Right ventricle myocardium superior (tissue), 1 donor: ENCODE data around the gene STX18. TPM values are rescaled to one million over a fixed set of nuclear protein-coding genes. Genes with fewer than 3 reads are reported as not detected.
A peak's percentile ranks its signal among the peaks of the same experiment; 100 is the strongest.
"Not testable (repeated sequence)": the region's sequence is repeated elsewhere in the genome, so short reads cannot be mapped to it uniquely, and the experiment has no call there.

Source experiments
- ATAC-seq: fragments of 200-7000 bp; cut with Tn5 transposase; one replicate; pipeline ENCODE4 v1.9.1; 2020; ENCODE audit warnings: mild to moderate bottlenecking; ENCODE audit not compliant: poor library complexity
- DNase-seq: peaks from one replicate; pipeline ENCODE4 v3.0.0-alpha.2; 2020
- intact Hi-C: fragments of 100-400 bp; cut with DNase I; formaldehyde crosslinking; loops from one replicate; pipeline ENCODE4 v1.11.2; 2022
- long read RNA-seq: library from polyadenylated mRNA; unstranded; transcript quantifications from one replicate; pipeline ENCODE4 v2.0.0, GENCODE V29; 2021
- total RNA-seq: library from RNA; stranded (reverse); fragmentation: NEBNext Ultra II Directional; extraction: Animal tissue kit (Norgen Biotek cat#: 25700); gene quantifications from one replicate; pipeline ENCODE4 v1.2.1, GENCODE V29; 2021
- donor health status: DM: no; HTN: yes; CAD: no; lungs with severe emphysema.

STX18 gene
- total RNA-seq: 16.0 TPM
- long read RNA-seq, transcript STX18-201 (11 exons, 2,138 nt): major isoform, 48 of 51 reads
- long read RNA-seq, partial matches to known transcripts: 0 of 51 reads
- long read RNA-seq, other reads (novel, unspliced or antisense): 3 of 51 reads

DNA sequence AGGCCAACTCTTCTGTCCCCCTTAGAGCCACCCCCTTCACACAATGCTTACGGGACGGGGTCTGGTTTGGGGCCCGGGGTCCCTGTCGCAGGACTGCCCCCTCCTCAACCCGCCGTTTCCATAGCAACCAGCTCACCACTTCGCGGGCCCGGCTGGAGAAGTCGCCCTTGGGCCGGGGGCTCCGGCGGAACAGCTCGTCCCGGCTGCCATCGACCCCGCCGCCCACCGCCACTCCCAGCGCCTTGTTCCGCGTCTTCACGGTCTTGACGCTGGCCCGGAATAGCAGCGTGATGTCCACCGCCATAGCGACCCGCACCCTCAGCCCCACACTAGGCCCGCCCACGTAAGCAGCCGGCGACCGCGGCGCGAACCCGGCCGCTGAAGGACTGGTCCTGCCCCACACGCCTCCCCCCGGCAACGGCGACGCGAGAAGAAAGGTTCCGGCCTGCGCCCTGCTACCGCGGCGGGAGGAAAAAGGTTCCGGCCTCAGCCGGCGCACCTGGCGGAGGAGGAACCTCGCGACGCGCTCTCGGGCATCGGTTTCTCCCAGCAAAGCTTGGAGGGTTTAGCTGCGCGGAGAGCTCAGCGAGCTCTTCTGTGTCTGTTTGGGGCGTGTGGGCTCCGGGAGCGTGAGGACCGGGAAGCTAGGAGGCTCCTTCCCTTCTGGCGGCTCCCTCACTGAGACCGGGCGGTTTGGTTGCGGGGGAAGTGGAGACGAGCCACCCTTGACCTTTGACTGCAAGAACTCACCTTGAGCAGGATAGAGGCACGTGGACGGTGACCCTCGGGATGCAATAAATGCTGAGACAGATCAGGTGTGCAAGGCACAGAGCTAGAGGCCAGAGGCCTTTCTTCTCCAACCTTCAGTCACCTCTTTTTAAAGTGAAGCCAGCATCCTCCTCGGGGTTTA is at the start of gene STX18:
STX18 (minus strand) TSS at position 388 of the 910 bp plus-strand sequence; CDS start at position 304, 84 bp downstream.
- ATAC-seq (peak; percentile 100), DNase-seq (peak; percentile 90)
- intact Hi-C loops: no loop called here

DNA sequence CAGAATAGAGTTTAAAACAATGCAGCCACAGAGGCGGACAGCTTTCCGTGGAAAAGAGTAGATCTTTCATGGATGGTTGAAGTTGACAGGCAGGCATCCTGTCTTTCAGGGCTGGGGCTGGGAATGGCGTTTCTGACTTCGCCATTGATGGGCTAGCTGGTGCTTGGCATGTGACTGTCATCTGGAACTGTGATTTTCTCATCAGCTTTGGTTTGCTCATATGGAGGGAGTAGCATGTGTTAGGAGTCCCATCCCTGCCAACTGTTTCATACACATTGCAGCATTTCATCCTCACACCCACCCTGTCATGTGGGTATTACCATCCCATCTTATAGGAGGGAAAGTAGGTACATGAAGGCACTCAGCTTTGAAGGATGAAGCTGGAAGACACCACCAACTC is 49.2 kb upstream of the STX18 start:
- intact Hi-C loops: no loop called here
- no peak for ATAC-seq

DNA sequence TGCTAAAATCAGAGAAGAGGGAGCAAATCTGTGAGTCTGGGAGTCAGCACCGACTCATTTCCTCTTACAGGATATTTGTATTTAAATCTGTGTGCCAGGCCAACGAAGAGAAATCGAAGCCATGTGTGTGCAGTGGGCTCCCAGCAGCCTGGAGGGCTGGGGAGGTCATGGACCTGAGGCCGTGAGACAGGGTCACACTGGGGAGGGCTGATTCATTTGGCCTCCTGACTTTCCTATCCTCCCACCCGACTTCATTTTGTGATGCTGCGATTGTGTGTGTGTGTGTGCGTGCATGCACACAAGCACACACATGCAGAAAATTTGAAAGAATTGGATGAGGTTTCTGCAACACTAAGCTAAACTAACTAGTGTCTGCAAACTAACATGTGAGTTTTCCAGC is 48.7 kb upstream of the STX18 start:
- ATAC-seq (no peak), DNase-seq (no peak)
- intact Hi-C loops: no loop called here

More for the DNA sequence above, 49.2 kb upstream of the STX18 start:
- no peak for DNase-seq

DNA sequence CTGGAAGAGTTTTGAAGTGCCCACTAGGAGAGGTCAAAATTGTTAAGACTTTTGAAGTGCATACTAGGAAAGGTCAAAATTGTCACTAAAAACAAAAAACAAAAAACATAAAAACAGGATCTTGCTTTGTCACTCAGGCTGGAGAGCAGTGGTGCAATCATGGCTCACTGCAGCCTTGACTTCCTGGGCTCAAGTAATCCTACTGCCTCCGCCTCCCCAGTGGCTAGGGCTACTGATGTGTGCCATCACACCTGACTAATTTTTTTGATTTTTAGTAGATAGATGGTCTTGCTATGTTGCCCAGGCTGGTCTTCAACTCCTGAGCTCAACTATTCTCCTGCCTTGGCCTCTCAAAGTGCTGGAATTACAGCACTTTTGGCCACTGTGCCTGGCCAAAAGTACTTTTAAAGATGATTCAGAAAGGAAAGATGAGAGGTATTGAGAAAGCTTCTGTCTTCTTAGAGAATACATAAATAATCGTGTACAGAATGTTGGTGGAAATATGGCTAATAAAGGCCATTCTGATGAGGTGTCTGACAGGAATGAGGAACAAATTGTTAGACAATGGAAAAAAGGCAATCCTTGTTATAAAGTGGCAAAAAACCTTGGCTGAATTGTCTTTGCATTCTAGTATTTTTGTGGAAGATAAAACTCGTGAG is 43.3 kb upstream of the STX18 start:
- intact Hi-C loops: no loop called here
- DNase-seq (no peak), ATAC-seq (no peak)

DNA sequence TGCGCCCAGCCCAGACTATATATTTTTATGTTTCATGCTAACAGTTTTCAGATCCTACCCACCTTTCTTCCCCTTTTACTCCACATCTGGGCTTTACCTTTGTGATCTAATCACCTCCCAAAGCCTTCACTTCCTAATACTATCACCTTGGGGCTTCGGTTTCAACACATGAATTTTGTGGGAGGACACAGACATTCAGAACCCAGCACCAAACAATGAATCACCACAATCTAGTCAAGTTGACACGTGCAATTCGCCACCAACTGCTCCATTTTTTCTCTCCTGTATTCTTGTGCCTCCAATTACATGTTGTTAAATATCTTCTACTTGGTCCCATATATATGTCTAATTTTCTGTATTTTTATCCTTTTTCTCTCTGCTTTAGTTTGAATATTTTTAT is 41.8 kb upstream of the STX18 start:
- DNase-seq (no peak), ATAC-seq (no peak)
- intact Hi-C loops: no loop called here

DNA sequence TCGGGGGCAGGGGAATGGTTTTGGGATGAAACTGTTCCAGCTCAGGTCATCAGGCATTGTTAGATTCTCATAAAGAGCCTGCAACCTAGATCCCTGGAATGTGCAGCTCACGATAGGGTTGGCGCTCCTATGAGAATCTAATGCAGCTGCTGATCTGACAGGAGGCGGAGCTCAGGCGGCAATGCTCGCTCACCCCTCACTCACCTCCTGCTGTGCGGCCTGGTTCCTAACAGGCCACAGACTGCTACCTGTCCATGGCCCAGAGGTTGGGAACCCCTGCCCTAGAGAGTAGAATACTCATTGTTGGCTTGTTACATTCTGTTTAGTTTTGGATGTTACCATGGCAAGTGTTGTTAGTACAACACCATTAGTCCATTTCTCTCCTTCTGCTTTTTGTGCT is 40.8 kb upstream of the STX18 start:
- intact Hi-C loops: no loop called here
- no peak for ATAC-seq
- no peak for DNase-seq

DNA sequence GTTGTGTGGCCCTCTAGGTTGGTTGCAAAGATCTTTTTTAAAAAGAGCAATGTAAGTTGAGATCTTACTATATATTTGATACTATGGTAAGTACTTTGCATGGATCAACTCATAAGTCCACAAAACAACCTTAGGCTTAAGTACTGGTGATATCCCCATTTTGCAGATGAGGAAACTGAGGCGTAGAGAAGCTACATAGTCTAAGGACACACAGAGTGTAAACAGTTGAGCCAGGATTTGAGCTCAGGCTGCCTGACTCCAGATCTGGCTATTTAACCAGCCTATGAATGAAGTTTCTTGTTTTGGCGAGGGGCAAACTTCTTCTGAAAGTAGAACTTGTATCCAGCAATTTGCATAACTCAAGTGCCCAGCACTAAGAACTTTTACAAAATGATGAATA is 38.6 kb upstream of the STX18 start:
- DNase-seq (no peak), ATAC-seq (no peak)
- intact Hi-C loops: no loop called here

DNA sequence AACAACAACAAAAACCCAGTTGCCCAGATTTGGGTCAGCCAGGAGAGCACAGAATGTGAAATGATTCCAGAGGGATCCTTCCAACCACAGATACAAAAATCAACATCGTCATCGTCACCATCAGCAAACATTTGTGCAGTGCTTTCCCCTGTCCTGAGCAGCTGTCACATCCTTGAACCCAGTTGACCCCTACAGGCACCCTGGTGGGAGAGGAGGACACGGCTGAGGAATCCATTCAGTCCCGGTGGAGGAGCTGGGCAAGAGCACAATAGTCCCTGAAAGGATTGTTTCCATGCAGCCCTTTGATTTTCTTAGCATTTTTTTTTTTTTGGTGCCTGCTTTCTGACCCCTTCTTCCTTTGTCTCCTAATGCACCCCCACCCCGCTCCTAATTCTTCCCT is 37.1 kb upstream of the STX18 start:
- intact Hi-C loops: no loop called here
- ATAC-seq: no peak
- DNase-seq: no peak

DNA sequence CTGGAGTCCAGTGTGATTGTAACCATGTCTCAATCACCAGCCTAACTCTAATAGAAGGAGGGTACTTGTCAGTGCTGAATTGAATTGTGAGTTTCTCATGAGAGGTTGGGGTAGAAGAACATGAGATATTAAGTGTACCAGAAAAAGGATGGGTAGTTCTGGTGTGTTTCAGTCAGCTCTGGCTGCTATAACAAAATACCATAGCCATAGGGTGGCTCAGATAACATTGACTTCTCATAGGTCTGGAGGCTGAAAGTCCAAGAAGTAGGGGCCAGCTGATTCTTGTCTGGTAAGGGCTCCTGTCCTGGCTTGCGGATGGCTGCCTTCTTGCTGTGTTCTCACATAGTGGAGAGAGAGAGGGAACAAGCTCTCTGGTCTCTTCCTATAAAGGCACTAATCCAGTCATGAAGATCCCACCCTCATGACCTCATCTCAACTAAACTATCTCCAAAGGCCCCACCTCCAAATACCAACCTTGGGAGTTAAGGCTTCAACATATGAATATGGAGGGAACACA is 35.6 kb upstream of the STX18 start:
- ATAC-seq (no peak), DNase-seq (no peak)
- intact Hi-C loops: no loop called here

DNA sequence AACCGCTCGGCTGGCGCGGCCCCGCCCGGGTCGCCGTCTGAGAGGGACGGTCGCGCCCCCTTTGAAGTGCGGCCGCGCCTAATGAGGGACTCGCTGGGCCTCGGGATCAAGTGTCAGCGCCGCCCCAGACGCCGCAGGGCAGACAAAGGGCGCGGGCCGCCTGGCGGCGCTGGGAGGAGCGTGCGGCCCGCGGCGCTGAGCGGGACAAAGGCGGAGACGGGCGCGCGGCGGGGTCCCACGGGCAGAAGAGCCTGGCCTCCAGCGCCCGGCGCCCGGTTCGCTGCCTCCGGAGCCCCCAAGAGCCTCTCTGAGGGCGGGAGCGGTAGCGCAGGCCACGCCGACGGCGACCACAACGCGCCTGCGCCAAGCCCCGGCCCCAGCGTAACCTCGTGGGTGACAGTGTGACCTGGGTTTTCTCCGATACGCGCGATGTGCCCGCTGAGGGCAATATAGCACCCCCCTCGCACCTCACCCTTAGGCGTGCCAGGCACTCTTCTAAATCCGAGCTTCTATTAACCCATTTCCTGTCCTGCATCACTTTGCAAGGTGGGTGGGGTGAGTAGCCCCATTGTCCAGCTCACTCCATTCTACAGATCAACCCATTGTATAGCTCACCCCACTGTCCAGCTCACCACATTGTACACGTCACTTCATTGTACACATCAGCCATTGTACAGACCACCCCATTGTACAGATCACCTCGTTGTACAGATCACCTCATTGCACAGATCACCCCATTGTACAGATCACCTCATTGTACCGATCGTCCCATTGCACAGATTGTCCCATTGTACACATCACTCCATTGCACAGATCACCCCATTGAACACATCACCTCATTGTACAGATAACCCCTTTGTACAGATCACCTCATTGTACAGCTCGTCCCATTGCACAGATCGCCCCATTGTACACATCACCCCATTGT is 33.7 kb upstream of the STX18 start:
- intact Hi-C loops: no loop called here

DNA sequence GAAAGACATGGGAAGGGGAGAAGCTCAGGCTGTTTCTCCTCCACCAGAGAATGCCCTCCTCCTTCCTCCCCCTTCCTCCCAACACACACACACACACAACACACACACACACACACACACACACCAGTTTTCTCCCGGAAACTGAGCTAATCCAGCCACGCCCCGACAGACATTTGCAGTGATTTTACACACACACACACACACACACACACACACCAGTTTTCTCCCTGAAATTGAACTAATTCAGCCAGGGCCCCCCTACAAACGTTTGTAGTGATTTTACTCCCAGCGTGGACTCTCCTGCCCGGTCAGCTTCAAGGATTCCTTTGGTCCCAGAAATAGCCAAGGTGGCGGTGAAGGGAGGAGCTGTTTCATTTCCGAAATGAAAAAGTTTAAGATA is 32.9 kb upstream of the STX18 start:
- intact Hi-C loops: no loop called here

More for the DNA sequence above, 33.7 kb upstream of the STX18 start:
- peak; percentile 96 for ATAC-seq
- peak; percentile 82 for DNase-seq

DNA sequence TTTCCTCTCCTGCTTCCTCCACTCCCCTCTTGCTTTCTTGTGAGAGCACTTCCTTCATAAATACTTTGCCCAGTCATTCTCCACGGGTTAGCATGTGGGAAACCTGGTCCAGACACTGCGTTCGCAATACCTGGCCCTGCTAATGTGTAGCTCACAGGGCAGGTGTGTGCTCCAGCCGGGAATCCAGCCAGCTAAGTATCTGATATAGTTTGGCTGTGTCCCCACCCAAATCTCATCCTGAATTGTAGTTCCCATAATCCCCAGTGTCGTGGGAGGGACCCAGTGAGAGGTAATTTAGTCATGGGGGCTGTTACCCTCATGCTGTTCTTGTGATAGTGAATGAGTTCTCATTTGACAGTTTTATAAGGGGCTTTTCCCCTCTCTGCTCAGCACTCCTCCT is 32.2 kb upstream of the STX18 start:
- DNase-seq (no peak), ATAC-seq (no peak)
- intact Hi-C loops: no loop called here

More for the DNA sequence above, 32.9 kb upstream of the STX18 start:
- peak; percentile 69 for ATAC-seq
- peak; percentile 65 for DNase-seq

DNA sequence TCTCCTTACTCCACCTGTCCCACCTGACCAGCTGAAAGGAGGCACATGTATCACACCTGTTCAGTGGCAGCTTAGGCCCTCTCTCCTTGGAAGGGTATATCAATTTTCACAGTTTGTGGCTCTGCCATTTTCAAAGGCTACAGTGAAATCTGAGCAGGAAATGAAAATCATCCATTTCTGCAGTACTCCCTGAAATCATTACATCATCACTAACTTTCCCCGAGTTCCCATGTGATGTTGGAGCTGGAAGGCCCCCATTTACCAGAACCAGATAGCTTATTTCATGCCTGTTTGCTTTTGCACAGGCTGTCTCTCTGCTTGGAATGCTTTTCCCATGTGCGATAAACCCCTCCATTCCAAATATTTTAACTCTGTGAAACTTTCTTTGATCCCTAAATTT is 31.0 kb upstream of the STX18 start:
- DNase-seq (no peak), ATAC-seq (no peak)
- intact Hi-C loops: no loop called here

DNA sequence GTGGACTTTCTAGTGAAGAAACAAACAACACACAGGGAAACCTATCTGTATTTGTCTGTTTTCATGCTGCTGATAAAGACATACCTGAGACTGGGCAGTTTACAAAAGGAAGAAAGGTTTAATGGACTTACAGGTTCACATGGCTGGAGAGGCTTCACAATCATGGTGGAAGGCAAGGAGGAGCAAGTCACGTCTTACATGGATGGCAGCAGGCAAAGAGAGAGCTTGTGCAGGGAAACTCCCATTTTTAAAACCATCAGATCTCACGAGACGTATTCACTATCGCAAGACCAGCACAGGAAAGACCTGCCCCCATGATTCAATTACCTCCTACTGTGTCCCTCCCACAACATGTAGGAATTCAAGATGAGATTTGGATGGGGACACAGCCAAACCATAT is 28.0 kb upstream of the STX18 start:
- ATAC-seq, intact Hi-C loops, DNase-seq: not testable (repeated sequence)

DNA sequence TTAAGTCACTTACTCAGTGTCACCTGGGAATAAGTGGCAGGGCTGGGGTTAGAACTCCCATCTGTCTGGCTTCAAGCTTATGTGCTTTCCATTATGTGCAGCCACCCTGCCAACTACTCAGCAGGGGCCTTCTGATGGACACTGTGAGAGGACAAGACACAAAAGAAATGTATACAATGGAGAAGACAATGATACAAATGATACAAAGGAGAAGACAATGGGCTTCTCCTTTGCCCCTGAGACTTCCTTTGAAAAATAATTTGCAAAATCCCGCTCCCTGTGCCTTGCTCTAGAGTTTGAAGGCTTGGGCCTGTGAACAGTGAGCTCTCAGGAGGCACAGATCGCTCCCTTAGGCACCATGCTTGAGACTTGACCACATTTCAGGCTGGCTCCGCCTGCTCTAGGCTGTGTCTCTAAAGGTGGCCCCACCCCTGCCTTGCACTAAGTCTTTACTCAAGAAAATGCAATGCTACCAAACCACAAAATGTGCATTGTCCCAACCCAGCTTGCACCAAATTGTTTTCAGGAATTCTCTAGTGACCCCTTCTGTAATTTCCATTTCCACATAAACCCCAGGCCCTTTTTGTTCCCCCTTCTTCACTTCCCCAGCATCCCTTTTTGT is 27.1 kb upstream of the STX18 start:
- no peak for ATAC-seq
- intact Hi-C loops: no loop called here
- no peak for DNase-seq

DNA sequence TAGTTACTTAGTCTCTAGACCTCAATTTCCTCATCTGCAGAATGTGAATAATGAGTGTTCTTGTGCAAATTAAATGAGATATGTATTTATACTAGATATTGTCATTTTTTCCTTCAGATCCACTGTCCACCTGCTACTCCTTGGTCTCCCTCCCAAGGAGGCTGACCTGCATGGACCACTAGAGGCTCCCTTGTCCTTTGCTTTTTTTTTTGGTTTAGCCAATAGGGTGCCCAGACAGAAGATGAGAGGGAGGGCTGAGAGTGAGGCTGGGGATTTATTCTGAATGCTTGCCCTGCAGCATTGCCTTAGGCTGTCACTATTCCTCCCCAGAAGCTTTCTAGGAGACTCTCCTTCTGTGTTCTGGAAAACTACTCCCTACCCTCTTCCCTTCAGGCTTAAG is 24.5 kb upstream of the STX18 start:
- ATAC-seq, intact Hi-C loops, DNase-seq: not testable (repeated sequence)

DNA sequence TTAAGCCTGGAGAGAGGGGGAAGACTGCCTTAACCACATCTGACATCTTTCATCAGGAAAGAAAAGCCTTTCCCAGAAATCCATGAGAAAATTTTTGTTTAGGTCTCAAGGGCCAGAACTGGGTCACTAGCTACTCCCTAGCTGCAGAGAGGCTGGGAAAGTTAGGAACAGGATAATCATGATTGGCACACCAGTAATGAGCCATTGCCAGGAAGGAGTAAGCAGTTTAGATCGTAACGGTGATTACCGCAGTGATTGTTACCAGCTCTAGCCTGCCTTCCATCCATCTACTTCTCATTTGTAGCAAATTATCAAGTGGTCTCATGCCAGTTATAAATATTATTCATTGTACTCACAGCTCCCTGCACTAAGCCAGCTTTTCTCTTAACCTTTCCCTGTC is 22.7 kb upstream of the STX18 start:
- no peak for ATAC-seq

DNA sequence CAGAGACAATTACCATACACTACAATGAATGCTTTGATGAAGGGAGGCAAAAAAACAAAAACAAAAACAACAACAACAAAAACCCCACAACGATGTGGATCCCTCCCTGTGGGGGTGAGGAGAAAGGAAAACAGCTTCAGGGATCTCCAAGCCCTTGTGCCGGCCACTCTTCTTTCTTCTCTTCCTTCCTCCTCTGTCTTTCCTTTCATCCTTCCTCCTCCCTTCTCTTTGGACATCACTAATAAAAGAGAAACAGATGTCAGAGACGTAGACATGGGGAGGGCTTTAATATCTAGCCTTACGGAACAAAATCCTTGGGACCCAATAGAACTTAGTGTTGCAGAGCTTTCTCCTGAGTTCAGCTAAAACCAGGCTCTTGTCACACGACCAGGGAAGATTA is 18.8 kb upstream of the STX18 start:
- DNase-seq: no peak
- intact Hi-C loops: no loop called here
- ATAC-seq: no peak

More for the DNA sequence above, 22.7 kb upstream of the STX18 start:
- no peak for DNase-seq
- intact Hi-C loops: no loop called here
